CD4-positive, alpha-beta memory T cell (primary cell): ENCODE data around the gene TALDO1. TPM values are rescaled to one million over a fixed set of nuclear protein-coding genes. Genes with fewer than 3 reads are reported as not detected.
"Not testable (repeated sequence)": the region's sequence is repeated elsewhere in the genome, so short reads cannot be mapped to it uniquely, and the experiment has no call there.

Source experiments
- CTCF ChIA-PET: fragments of 350-600 bp; sonication (Branson Sonifier 250); formaldehyde crosslinking; loops from one replicate; lab custom pipeline; 2021; ENCODE audit warnings: inconsistent platforms; ENCODE audit not compliant: partially characterized antibody; lab: Charles Lee
- POLR2A ChIA-PET: fragments of 350-600 bp; sonication (Branson Sonifier 250); formaldehyde crosslinking; loops from one replicate; lab custom pipeline; 2021; ENCODE audit not compliant: partially characterized antibody; lab: Charles Lee
- DNase-seq, 5 donors: peaks; one replicate each; pipeline versions ENCODE4 v3.0.0 to v3.0.0-alpha.2; 2020 to 2022; ENCODE audit warnings: mixed read lengths in 1 of 5
- H3K27ac ChIP-seq: one replicate; pipeline ENCODE4 v1.7.0; 2013; ENCODE audit warnings: low read depth, low read length
- H3K27me3 ChIP-seq: 2 replicates; pipeline ENCODE4 v1.7.0; 2013; ENCODE audit warnings: mild to moderate bottlenecking, low read length, moderate library complexity; ENCODE audit not compliant: insufficient read depth
- H3K36me3 ChIP-seq: 2 replicates; pipeline ENCODE4 v1.7.0; 2013; ENCODE audit warnings: mild to moderate bottlenecking, low read length, moderate library complexity; ENCODE audit not compliant: insufficient read depth
- H3K4me1 ChIP-seq: 2 replicates; pipeline ENCODE4 v1.7.0; 2013; ENCODE audit warnings: mild to moderate bottlenecking, low read length, moderate library complexity; ENCODE audit not compliant: insufficient read depth
- H3K4me3 ChIP-seq, 2 donors: one replicate each; pipeline ENCODE4 v1.7.0; 2013; ENCODE audit warnings: low read length in 2 of 2, mild to moderate bottlenecking in 1 of 2
- H3K9me3 ChIP-seq, 2 donors: one replicate each; pipeline ENCODE4 v1.7.0; 2013; ENCODE audit warnings: low read length in 2 of 2, control low read depth in 1 of 2; ENCODE audit not compliant: control insufficient read depth in 1 of 2
- H3K27ac Mint-ChIP-seq, 7 donors: one replicate each; pipeline ENCODE4 v1.8.0; 2020 to 2021; ENCODE audit warnings: mixed read lengths in 7 of 7, mild to moderate bottlenecking in 6 of 7, inconsistent platforms in 3 of 7, moderate library complexity in 3 of 7
- H3K27me3 Mint-ChIP-seq, 2 donors: one replicate each; pipeline ENCODE4 v1.8.0; 2020 to 2021; ENCODE audit warnings: mixed read lengths in 2 of 2
- H3K36me3 Mint-ChIP-seq, 2 donors: one replicate each; pipeline ENCODE4 v1.8.0; 2020 to 2021; ENCODE audit warnings: mixed read lengths in 2 of 2, inconsistent platforms in 1 of 2, mild to moderate bottlenecking in 1 of 2
- H3K4me1 Mint-ChIP-seq, 4 donors: one replicate each; pipeline ENCODE4 v1.8.0; 2020 to 2021; ENCODE audit warnings: mixed read lengths in 4 of 4, mild to moderate bottlenecking in 1 of 4
- H3K4me3 Mint-ChIP-seq, 8 donors: one replicate each; pipeline ENCODE4 v1.8.0; 2020 to 2021; ENCODE audit warnings: mixed read lengths in 8 of 8, mild to moderate bottlenecking in 7 of 8, moderate library complexity in 6 of 8, inconsistent platforms in 3 of 8
- H3K9me3 Mint-ChIP-seq, 8 donors: one replicate each; pipeline ENCODE4 v1.8.0; 2020 to 2021; ENCODE audit warnings: mixed read lengths in 8 of 8, mild to moderate bottlenecking in 5 of 8, inconsistent platforms in 3 of 8, moderate library complexity in 1 of 8
- intact Hi-C: fragments of 100-400 bp; cut with micrococcal nuclease; formaldehyde crosslinking; loops from one replicate; pipeline ENCODE4 v1.15.1; 2023
- polyA plus RNA-seq, 2 donors: library from polyadenylated mRNA; unstranded; fragments of 300-500 nt; fragmentation: Illumina TruSeq; gene quantifications; one replicate each; pipeline ENCODE4 v1.2.3, GENCODE V29; 2021
- total RNA-seq, 2 experiments: library from RNA; stranded (reverse); gene quantifications; one replicate each; pipeline ENCODE4 v1.2.3, GENCODE V29; 2021

TALDO1 gene
- total and polyA plus RNA-seq, 4 experiments from 2014 or later, result 80.4 to 244 (median 132) TPM

DNA sequence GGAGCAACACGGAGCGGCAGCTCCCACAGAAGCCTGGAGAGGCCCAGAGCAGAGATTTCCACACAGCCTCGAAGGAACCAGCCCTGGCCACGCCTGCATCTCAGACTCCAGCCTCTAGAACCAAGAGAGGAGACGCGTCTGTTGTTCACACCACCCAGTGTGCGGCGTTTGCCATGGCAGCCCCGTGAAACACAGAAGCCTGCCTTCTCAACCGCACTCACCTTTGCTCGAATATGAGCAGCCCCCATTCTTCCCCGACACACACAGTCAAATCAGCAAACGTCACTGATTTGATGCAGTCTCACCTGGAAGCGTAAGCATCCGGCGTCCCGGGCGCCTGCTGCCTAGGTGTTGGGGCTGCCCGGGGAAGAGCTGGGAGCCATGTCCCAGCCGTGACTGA lies 14.2 kb upstream of the TALDO1 start:
- Histone ChIP-seq H3K27me3 (no peaks in the 10 kb centered on the region), H3K4me3 (no peak overlapping the region), H3K4me1 (peaks cover 12% of the 10 kb centered on the region), H3K27ac (no peak overlapping the region), H3K9me3 (no peaks in the 10 kb centered on the region), H3K36me3 (no peaks in the 10 kb centered on the region)
- ChIA-PET POLR2A (no interaction called here), CTCF (interaction anchor here (1.1 kb wide), 1 partner anchor 29 kb away, joined by 3 read pairs; no protein-coding TSS in a partner anchor)
- intact Hi-C loops, result no loop called here
- no peak overlapping the region for H3K4me3 Mint-ChIP-seq
- peaks cover 11 to 15% (median 12%) of the 10 kb centered on the region in 4 donors for H3K4me1 Mint-ChIP-seq
- H3K9me3 Mint-ChIP-seq, result no peaks in the 10 kb centered on the region
- no peak for DNase-seq
- H3K27ac Mint-ChIP-seq, result no peak overlapping the region
- H3K27me3 Mint-ChIP-seq, result no peaks in the 10 kb centered on the region
- no peaks in the 10 kb centered on the region for H3K36me3 Mint-ChIP-seq

DNA sequence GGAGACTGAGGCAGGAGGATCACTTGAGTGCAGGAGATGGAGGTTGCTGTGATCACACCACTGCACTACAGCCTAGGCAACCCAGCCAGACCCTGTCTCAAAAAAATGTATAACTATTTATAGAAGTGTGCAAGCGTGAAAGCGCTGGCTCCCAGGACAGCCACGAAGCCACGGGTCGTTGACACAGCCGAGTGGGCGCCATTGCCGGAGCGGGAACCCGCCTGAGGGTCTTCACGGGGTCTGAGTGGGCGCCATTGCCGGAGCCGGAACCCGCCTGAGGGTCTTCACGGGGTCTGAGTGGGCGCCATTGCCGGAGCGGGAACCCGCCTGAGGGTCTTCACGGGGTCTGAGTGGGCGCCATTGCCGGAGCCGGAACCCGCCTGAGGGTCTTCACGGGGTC lies 12.7 kb upstream of the TALDO1 start:
- H3K4me3 Mint-ChIP-seq, H3K27ac ChIP-seq, H3K27me3 Mint-ChIP-seq, H3K9me3 ChIP-seq, H3K36me3 ChIP-seq, H3K4me3 ChIP-seq, POLR2A ChIA-PET, H3K27ac Mint-ChIP-seq, H3K9me3 Mint-ChIP-seq, H3K27me3 ChIP-seq, H3K36me3 Mint-ChIP-seq, DNase-seq, intact Hi-C loops: not testable (repeated sequence)
- CTCF ChIA-PET, result interaction anchor here (1.0 kb wide), 1 partner anchor 12 kb away, joined by 3 read pairs; no protein-coding TSS in a partner anchor
- H3K4me1 ChIP-seq, result peaks cover 13% of the 10 kb centered on the region
- H3K4me1 Mint-ChIP-seq, result peaks cover 11 to 17% (median 15%) of the 10 kb centered on the region in 4 donors

DNA sequence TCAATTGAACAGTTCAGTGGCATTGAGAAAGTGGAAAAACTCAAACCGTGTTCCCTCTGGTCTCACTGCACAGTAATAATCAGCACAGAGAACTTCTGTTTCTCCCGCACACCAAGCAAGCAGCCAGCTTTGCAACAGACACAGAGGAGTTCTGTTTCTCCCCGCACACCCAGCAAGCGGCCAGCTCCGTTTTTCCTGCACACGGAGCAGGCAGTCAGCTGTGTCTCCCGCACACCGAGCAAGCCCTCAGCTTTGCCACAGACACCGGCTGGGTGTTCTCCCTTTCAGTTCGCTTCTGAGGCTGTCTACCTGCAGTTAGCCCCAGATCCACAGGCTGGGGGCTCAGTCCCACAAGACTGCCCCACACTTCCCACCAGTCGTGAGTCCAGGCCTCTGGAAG lies 9.9 kb upstream of the TALDO1 start:
- Mint-ChIP-seq H3K36me3 (no peaks in the 10 kb centered on the region), H3K9me3 (no peaks in the 10 kb centered on the region), H3K27me3 (no peaks in the 10 kb centered on the region), H3K4me1 (peaks cover 11 to 17% (median 15%) of the 10 kb centered on the region in 4 donors), H3K4me3 (peak overlapping the region in 7 of 8 donors; percentile 32 to 82 (median 76)), H3K27ac (peak overlapping the region in 2 of 7 donors; percentile 70 to 77)
- intact Hi-C loops, result no loop called here
- CTCF ChIA-PET, result interaction anchor here (1.4 kb wide), 1 partner anchor 11 kb away, joined by 5 read pairs; no protein-coding TSS in a partner anchor
- H3K27ac ChIP-seq, result no peak overlapping the region
- H3K9me3 ChIP-seq, result no peaks in the 10 kb centered on the region
- H3K36me3 ChIP-seq, result no peaks in the 10 kb centered on the region
- no peak overlapping the region for H3K4me3 ChIP-seq
- POLR2A ChIA-PET, result interaction anchor here (0.9 to 1.5 kb wide), 6 partner anchors 10 to 123 kb away, joined by 3 to 13 read pairs (median 4); partner anchors contain the start of genes DEAF1, TALDO1 and TMEM80
- peaks cover 13% of the 10 kb centered on the region for H3K4me1 ChIP-seq
- DNase-seq, result peak in 1 of 5 donors; percentile 13
- no peaks in the 10 kb centered on the region for H3K27me3 ChIP-seq

DNA sequence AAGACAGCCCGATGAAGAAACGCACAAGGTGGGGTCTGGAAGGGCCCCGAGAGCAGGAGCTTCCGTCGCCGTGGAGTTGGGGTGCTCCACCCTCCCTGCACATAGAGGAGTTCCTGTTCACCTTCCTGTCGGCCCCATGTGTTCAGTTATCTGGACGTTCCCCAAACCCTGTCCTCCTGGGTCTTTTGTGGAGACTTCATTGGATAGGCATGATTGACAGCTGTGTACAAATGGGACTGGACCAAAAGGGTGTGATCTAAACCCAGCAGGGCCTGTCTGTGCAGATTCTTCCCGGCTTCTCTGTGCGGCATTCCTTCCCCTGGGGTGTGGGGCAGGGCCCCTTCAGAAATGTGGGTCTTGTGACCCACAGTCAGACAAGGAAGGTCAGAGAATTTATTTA lies 9.4 kb upstream of the TALDO1 start:
- Mint-ChIP-seq H3K27ac (peak overlapping the region in 3 of 7 donors; percentile 70 to 85 (median 77)), H3K4me3 (peak overlapping the region in 7 of 8 donors; percentile 32 to 82 (median 76)), H3K4me1 (peaks cover 11 to 17% (median 15%) of the 10 kb centered on the region in 4 donors)
- H3K36me3 ChIP-seq, DNase-seq, H3K9me3 ChIP-seq, H3K9me3 Mint-ChIP-seq, H3K27me3 Mint-ChIP-seq, H3K36me3 Mint-ChIP-seq, intact Hi-C loops, H3K27me3 ChIP-seq, H3K4me3 ChIP-seq, H3K27ac ChIP-seq: not testable (repeated sequence)
- POLR2A ChIA-PET, result interaction anchor here (0.9 to 1.5 kb wide), 6 partner anchors 9 to 123 kb away, joined by 3 to 13 read pairs (median 4); partner anchors contain the start of genes DEAF1, TALDO1 and TMEM80
- peaks cover 13% of the 10 kb centered on the region for H3K4me1 ChIP-seq
- CTCF ChIA-PET, result interaction anchor here (1.1 to 1.4 kb wide), 2 partner anchors 11 to 12 kb away, joined by 3 to 5 read pairs; no protein-coding TSS in a partner anchor

DNA sequence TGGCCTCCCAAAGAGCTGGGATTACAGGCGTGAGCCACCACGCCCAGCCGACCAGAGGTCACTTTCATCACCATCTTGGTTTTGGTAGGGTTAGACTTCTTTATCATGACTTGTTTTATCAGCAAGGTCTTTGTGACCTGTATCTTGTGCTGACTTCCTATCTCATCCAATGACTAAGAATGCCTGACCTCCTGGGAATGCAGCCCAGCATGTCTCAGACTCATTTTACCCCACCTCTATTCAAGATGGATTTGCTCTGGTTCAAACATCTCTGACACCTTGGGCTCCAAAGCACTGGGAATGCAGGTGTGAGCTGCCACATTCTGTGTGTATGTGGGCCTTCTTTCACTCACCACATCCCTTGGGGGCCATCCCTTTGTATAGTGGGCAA lies 5.1 kb upstream of the TALDO1 start:
- no peak overlapping the region for H3K4me3 ChIP-seq
- H3K36me3 ChIP-seq, result no peaks in the 10 kb centered on the region
- H3K9me3 ChIP-seq, result no peaks in the 10 kb centered on the region
- Mint-ChIP-seq H3K27ac (no peak overlapping the region), H3K9me3 (no peaks in the 10 kb centered on the region), H3K4me1 (peaks cover 15 to 16% (median 15%) of the 10 kb centered on the region in 4 donors), H3K4me3 (no peak overlapping the region), H3K27me3 (no peaks in the 10 kb centered on the region), H3K36me3 (no peaks in the 10 kb centered on the region)
- no peak overlapping the region for H3K27ac ChIP-seq
- DNase-seq, result no peak
- intact Hi-C loops, result no loop called here
- no peaks in the 10 kb centered on the region for H3K27me3 ChIP-seq
- POLR2A ChIA-PET, result interaction anchor here (0.6 kb wide), 1 partner anchor 292 kb away, joined by 3 read pairs; no protein-coding TSS in a partner anchor
- H3K4me1 ChIP-seq, result peaks cover 18% of the 10 kb centered on the region
- CTCF ChIA-PET, result interaction anchor here (1.3 to 1.6 kb wide), 3 partner anchors 14 to 188 kb away, joined by 3 to 4 read pairs (median 4); no protein-coding TSS in a partner anchor

DNA sequence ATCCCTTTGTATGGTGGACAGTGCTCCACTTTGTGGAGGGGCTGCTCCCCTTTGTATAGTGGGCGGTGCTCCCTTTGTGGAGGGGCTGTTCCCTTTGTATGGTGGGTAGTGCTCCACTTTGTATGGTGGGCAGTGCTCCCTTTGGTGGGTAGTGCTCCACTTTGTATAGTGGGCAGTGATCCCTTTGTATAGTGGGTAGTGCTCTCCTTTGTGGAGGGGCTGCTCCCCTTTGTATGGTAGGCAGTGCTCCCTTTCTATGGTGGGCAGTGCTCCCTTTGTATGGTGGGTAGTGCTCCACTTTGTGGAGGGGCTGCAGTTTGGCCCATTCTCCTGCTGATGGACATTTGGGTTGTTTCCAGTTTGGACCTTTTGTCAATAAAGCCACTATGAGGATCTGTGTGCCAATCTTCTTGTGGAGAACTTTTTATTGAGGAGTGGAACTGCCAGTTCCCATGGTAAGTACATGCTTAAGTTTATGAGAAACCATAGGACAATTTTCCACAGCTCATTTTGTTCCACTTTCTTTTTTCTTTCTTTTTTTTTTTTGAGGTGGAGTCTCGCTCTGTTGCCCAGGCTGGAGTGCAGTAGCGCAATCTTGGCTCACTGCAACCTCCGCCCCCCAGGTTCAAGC lies 4.6 kb upstream of the TALDO1 start:
- DNase-seq, result no peak
- Mint-ChIP-seq H3K36me3 (no peaks in the 10 kb centered on the region), H3K9me3 (no peaks in the 10 kb centered on the region), H3K27me3 (no peaks in the 10 kb centered on the region), H3K4me3 (no peak overlapping the region), H3K27ac (no peak overlapping the region), H3K4me1 (peaks cover 10 to 11% (median 10%) of the 10 kb centered on the region in 4 donors)
- Histone ChIP-seq H3K36me3 (no peaks in the 10 kb centered on the region), H3K4me3 (no peak overlapping the region), H3K9me3 (no peaks in the 10 kb centered on the region), H3K4me1 (peaks cover 13% of the 10 kb centered on the region), H3K27ac (no peak overlapping the region), H3K27me3 (no peaks in the 10 kb centered on the region)
- POLR2A ChIA-PET, result interaction anchor here (0.6 kb wide), 2 partner anchors 17 to 292 kb away, joined by 3 read pairs; no protein-coding TSS in a partner anchor
- intact Hi-C loops, result no loop called here
- CTCF ChIA-PET, result interaction anchor here (1.3 to 1.6 kb wide), 2 partner anchors 14 to 188 kb away, joined by 3 to 4 read pairs; no protein-coding TSS in a partner anchor

DNA sequence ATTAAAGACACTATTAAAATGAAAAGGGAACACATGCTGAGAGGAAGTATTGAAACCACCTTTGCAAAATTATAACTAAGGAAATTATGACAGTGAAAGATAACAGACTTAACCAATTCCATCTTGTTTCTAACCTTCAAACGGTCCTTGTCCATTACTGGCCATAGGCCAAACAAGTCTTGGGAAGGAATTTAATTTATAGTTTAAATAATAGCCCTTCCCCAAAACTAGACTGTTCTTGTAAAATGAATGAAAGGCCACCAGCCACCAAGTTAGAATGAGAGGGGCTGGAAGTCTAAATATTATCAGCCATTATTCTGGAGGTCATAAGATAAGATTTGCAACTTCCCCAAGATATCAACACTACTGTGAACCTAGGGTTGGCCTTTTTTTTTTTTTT lies 1.8 kb upstream of the TALDO1 start:
- Histone ChIP-seq H3K27me3 (no peaks in the 10 kb centered on the region), H3K36me3 (no peaks in the 10 kb centered on the region), H3K4me3 (no peak overlapping the region), H3K4me1 (peaks cover 31% of the 10 kb centered on the region), H3K9me3 (no peaks in the 10 kb centered on the region), H3K27ac (no peak overlapping the region)
- CTCF ChIA-PET, result interaction anchor here (0.8 kb wide), 1 partner anchor 49 kb away, joined by 3 read pairs; no protein-coding TSS in a partner anchor
- peak overlapping the region in 3 of 8 donors; percentile 36 to 51 (median 36) for H3K4me3 Mint-ChIP-seq
- POLR2A ChIA-PET, result interaction anchor here (3.9 kb wide), 1 partner anchor 19 kb away, joined by 30 read pairs; no protein-coding TSS in a partner anchor
- DNase-seq, result no peak
- H3K27me3 Mint-ChIP-seq, result no peaks in the 10 kb centered on the region
- peaks cover 11 to 25% (median 20%) of the 10 kb centered on the region in 4 donors for H3K4me1 Mint-ChIP-seq
- no peaks in the 10 kb centered on the region for H3K9me3 Mint-ChIP-seq
- intact Hi-C loops, result no loop called here
- peak overlapping the region in 1 of 7 donors; percentile 37 for H3K27ac Mint-ChIP-seq
- no peaks in the 10 kb centered on the region for H3K36me3 Mint-ChIP-seq
